ENCODE measurements around the gene LRRN2.

GRCh38 chr1:204574865-204575163, 110.7 kb downstream of the LRRN2 start:
- no peak for TF ChIP-seq GABPA (IDR thresholded peaks at IDR 0.05; ENCODE audit: borderline replicate concordance, insufficient read depth, low read length)
- no peak for TF ChIP-seq CTCF (IDR thresholded peaks at IDR 0.05; ENCODE audit: control extremely low read depth in 1 of 3, insufficient read depth in 1 of 3, low read depth in 1 of 3, low read length in 3 of 3)
- no peak for TF ChIP-seq RAD21 (IDR thresholded peaks at IDR 0.05 in 1 of 2, conservative IDR thresholded peaks at IDR 0.05 in 1 of 2; ENCODE audit: low read depth in 2 of 2, low read length in 2 of 2)
- TF ChIP-seq BRCA1 (IDR thresholded peaks at IDR 0.05; ENCODE audit: low read depth, low read length), result no peak
- TF ChIP-seq, protein P1, sequence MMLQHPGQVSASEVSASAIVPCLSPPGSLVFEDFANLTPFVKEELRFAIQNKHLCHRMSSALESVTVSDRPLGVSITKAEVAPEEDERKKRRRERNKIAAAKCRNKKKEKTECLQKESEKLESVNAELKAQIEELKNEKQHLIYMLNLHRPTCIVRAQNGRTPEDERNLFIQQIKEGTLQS (IDR thresholded peaks at IDR 0.05; ENCODE audit: insufficient read depth, low read depth, low read length), result no peak
- no peak for TF ChIP-seq EZH2 (IDR thresholded peaks at IDR 0.05; ENCODE audit: low read depth, low read length, severe bottlenecking)
- no peak for TF ChIP-seq SP2 (IDR thresholded peaks at IDR 0.05; ENCODE audit: low read length)
- no peak for TF ChIP-seq ZNF274 (IDR thresholded peaks at IDR 0.05; ENCODE audit: borderline replicate concordance, extremely low read depth, low read length)
- TF ChIP-seq POLR2A (IDR thresholded peaks at IDR 0.05; ENCODE audit: control extremely low read depth in 1 of 2, low read depth in 2 of 2, low read length in 2 of 2), result no peak
- no peak for TF ChIP-seq POLR2AphosphoS5 (IDR thresholded peaks at IDR 0.05; ENCODE audit: low read depth, low read length)
- TF ChIP-seq TAF1 (IDR thresholded peaks at IDR 0.05; ENCODE audit: low read depth, low read length), result no peak
- no peak for TF ChIP-seq EP300 (IDR thresholded peaks at IDR 0.05; ENCODE audit: borderline replicate concordance in 1 of 2, low read depth in 2 of 2, low read length in 2 of 2)
- no peak for TF ChIP-seq CREB1 (IDR thresholded peaks at IDR 0.05)
- TF ChIP-seq PHF8 (conservative IDR thresholded peaks at IDR 0.05; ENCODE audit: low read depth, low read length), result no peak
